ENCODE results near the gene PREX1. TPM values are rescaled to one million over a fixed set of nuclear protein-coding genes. Genes with fewer than 3 reads are reported as not detected.

Gene PREX1
- total RNA-seq, 3 donors from 2014 or later = 9.9 to 14.1 (median 13.5) TPM

DNA sequence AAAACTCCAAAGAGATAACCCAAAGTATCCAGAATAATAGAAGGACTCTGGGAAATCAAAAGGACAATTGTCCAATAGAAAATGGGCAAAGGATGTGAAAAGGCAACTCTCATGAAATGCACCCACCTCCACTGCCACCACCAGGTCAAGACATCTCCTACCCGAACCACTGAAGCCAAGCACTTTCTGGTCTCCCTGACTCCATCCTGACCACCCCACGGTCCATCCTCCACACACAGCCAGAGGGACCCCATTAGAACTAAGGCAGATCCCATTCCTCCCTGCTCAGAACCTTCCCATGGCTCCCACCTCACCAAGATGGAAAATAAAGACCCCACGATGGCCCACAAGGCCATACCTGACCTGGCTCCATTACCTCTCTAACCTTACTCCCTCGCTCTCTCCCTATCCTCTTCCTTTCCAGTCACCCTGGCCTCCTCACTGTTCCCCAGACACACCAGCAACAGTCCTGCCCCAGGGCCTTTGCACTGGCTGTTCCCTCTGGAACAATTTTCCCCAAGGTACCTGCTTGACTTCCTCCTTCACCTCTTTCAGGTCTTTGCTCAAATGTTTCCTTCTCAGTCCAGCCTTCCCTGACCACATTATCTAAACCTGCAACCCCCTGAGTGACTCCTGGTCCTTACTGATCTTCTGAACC is 108.1 kb downstream of the PREX1 start:
- Histone ChIP-seq H3K4me3 (no peak overlapping the region), H3K36me3 (ENCODE audit: low read depth) (no peaks in the 10 kb centered on the region), H3K9me3 (no peaks in the 10 kb centered on the region), H3K4me1 (ENCODE audit: low read depth) (peaks cover 18% of the 10 kb centered on the region)
- intact Hi-C loops (cut with DNase I, micrococcal nuclease) = no loop called here
- TF ChIP-seq, protein P1, sequence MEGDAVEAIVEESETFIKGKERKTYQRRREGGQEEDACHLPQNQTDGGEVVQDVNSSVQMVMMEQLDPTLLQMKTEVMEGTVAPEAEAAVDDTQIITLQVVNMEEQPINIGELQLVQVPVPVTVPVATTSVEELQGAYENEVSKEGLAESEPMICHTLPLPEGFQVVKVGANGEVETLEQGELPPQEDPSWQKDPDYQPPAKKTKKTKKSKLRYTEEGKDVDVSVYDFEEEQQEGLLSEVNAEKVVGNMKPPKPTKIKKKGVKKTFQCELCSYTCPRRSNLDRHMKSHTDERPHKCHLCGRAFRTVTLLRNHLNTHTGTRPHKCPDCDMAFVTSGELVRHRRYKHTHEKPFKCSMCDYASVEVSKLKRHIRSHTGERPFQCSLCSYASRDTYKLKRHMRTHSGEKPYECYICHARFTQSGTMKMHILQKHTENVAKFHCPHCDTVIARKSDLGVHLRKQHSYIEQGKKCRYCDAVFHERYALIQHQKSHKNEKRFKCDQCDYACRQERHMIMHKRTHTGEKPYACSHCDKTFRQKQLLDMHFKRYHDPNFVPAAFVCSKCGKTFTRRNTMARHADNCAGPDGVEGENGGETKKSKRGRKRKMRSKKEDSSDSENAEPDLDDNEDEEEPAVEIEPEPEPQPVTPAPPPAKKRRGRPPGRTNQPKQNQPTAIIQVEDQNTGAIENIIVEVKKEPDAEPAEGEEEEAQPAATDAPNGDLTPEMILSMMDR (IDR thresholded peaks at IDR 0.05) = no peak
- DNase-seq (no peak), ATAC-seq (no peak)

DNA sequence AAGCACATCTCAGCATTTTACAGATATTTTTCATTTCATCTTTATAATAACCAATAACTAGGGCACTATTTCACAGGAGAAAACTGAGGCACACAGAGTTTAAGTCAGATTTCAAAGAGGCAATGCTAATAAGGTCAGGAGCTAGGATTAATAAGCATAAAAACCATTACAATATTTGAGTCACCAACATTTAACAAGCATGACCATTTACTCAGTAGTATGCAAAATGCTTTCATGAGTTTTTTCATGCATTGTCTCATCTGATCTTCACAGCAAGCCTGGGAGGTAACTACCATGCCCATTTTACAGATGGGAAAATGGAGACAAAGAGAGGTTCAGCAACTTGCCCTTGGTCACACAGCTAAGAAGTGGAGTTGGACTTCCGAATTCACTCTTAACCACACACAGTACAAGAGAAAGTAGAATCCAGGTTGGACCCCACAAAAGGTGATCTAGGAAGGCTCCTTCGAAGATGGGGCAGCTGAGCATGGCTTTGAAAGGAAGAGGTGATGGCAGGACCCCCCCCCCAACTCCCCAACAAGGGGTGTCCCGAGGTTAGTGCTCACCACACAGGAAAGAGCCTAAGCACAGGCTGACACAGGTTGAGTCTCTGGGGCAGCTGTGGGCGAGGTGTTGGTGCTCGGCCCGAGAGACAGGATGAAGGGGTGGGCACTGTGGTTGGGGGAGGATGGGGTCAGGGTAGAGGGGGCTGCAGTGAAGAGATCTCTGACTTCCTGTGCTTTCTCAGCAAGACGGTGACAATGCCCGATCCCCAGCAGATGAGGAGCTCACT is 108.8 kb downstream of the PREX1 start:
- intact Hi-C loops (cut with DNase I, micrococcal nuclease) = no loop called here
- DNase-seq (peak; percentile 34 to 75 (median 55)), ATAC-seq (peak; percentile 48)
- no peak overlapping the region for H3K4me3 ChIP-seq
- H3K9me3 ChIP-seq = no peaks in the 10 kb centered on the region
- no peaks in the 10 kb centered on the region for H3K36me3 ChIP-seq (ENCODE audit: low read depth)
- H3K4me1 ChIP-seq (ENCODE audit: low read depth) = peaks cover 18% of the 10 kb centered on the region
- TF ChIP-seq, protein P1 (IDR thresholded peaks at IDR 0.05) = no peak

DNA sequence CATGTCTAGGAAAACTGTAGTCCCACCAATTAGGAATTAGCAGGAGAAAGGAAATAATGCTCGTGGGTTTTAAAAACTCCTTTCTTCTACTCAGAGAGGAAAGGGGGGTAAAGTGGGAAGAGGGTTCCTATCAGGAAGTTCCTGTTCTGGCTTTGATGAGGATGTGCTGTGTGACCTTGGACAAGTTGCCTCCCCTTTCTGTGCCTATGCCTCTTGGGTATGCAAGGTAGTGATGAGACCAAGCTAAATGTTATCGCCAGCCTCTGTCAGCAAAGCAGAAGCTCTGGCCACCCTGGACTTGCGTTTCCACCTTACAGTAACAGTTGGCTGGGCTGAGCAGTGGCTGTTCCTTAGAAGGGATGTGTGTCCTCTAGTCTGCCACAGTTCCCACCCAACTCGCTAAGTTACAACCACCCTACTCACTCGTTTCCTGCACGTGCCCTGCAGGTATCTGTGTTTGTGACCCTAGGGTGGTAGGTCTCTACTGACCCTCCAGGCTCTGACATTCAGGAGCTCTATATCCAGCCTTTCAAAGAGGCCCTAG is 110.0 kb downstream of the PREX1 start:
- ATAC-seq = no peak
- no peak overlapping the region for H3K4me3 ChIP-seq
- peaks cover 14% of the 10 kb centered on the region for H3K4me1 ChIP-seq (ENCODE audit: low read depth)
- intact Hi-C loops (cut with DNase I, micrococcal nuclease) = no loop called here
- no peaks in the 10 kb centered on the region for H3K36me3 ChIP-seq (ENCODE audit: low read depth)
- DNase-seq = no peak
- H3K9me3 ChIP-seq = no peaks in the 10 kb centered on the region
- TF ChIP-seq, protein P1 (IDR thresholded peaks at IDR 0.05) = no peak

DNA sequence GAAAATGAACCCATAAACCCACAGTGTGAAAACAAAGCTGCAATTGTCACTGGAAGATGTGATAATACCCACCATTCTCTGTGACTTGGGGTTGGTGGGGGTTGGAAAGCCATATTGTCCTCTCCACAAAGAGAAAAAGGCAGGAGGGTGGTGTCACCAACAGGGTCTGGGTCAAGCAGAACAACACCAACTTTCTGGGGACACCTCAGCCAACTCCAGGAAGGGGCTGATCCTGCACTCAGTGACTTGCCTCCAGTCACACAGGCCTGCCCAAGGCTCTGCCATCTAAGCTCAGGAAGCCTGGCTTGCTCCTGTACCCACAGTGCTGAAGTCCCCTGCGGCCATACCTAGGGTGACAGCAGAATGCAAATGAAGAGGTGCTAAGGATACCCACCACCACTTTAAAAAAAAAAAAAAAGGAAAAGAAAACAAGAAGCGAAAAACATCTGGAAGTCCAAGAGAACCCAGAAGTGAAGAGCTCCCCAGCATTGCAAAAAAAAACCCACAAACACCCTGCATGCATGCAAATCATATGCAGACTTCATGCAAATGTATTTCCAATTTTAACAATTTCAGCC is 110.6 kb downstream of the PREX1 start:
- no peak overlapping the region for H3K4me3 ChIP-seq
- H3K9me3 ChIP-seq = no peaks in the 10 kb centered on the region
- DNase-seq (no peak), ATAC-seq (peak; percentile 13)
- H3K36me3 ChIP-seq (ENCODE audit: low read depth) = no peaks in the 10 kb centered on the region
- H3K4me1 ChIP-seq (ENCODE audit: low read depth) = peaks cover 14% of the 10 kb centered on the region
- TF ChIP-seq, protein P1 (IDR thresholded peaks at IDR 0.05) = no peak
- intact Hi-C loops (cut with DNase I, micrococcal nuclease) = no loop called here

DNA sequence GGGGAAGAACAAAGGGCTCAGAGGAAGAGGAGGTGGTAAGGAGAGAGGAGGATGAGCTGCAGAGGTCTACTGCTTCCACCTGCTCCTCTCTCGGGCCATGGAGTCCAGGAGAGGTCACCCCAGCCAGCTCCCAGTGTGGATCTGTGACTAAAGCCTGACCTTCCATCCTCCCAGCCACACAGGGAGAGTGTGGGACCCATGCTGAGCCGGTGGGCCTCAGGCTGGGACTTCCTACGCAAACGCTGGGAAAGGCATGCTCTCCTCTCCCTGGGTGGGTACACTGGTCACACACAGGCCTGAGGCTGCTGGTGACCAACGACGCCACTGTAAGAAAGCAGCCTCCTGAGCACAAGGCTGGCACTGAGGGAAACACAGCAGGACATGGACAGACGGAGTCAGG is 111.3 kb downstream of the PREX1 start:
- Histone ChIP-seq H3K36me3 (ENCODE audit: low read depth) (no peaks in the 10 kb centered on the region), H3K4me3 (no peak overlapping the region), H3K4me1 (ENCODE audit: low read depth) (peaks cover 11% of the 10 kb centered on the region), H3K9me3 (no peaks in the 10 kb centered on the region)
- intact Hi-C loops (cut with DNase I, micrococcal nuclease) = no loop called here
- ATAC-seq = no peak
- TF ChIP-seq, protein P1 (IDR thresholded peaks at IDR 0.05) = no peak
- no peak for DNase-seq

Data from mucosa of descending colon (tissue), 3 donors.